Muscle of leg (tissue), 16 donors: ENCODE results near the gene RTL3. TPM values are rescaled to one million over a fixed set of nuclear protein-coding genes. Genes with fewer than 3 reads are reported as not detected.

Experiments
- DNase-seq: peaks from one replicate; pipeline ENCODE4 v3.0.0; 2013
- H3K27ac ChIP-seq: one replicate; pipeline ENCODE4 v1.5.1; 2013; ENCODE audit warnings: mild to moderate bottlenecking, low read length, control low read depth
- H3K27me3 ChIP-seq: one replicate; pipeline ENCODE4 v1.6.1; 2013; ENCODE audit warnings: low read length; ENCODE audit not compliant: control insufficient read depth, insufficient read depth
- H3K36me3 ChIP-seq: one replicate; pipeline ENCODE4 v1.6.1; 2013; ENCODE audit warnings: low read length; ENCODE audit not compliant: control insufficient read depth, insufficient read depth
- H3K4me1 ChIP-seq: one replicate; pipeline ENCODE4 v1.6.1; 2013; ENCODE audit warnings: low read length; ENCODE audit not compliant: control insufficient read depth, insufficient read depth
- H3K4me3 ChIP-seq: one replicate; pipeline ENCODE4 v1.5.1; 2013; ENCODE audit warnings: low read length, control low read depth
- H3K9me3 ChIP-seq: replicated peaks from 2 replicates; pipeline ENCODE4 v1.6.1; 2013; ENCODE audit warnings: low read depth, low read length; ENCODE audit not compliant: control insufficient read depth
- WGBS: methylation state at CpG from one replicate; pipeline ENCODE4 v1.1.5; 2013; ENCODE audit warnings: missing lambda C conversion rate; ENCODE audit not compliant: insufficient coverage; 5-methylcytosine and 5-hydroxymethylcytosine counted together
- long read RNA-seq, 11 donors: transcript quantifications; one replicate each; lab custom pipeline, GENCODE V29; 2026
- polyA plus RNA-seq, 8 donors: library from polyadenylated mRNA; unstranded; fragments of 120-200 nt; gene quantifications; one replicate each; pipeline versions ENCODE4 v1.2.1 to v1.2.3, GENCODE V29; 2013; ENCODE audit warnings: inconsistent platforms in 1 of 8, low replicate concordance in 1 of 8; ENCODE audit not compliant: insufficient read length in 8 of 8, insufficient read depth in 1 of 8
- total RNA-seq: library from RNA; stranded (reverse); fragments of 120-200 nt; gene quantifications from one replicate; pipeline ENCODE4 v1.2.4, GENCODE V29; 2013

Gene RTL3, protein sequence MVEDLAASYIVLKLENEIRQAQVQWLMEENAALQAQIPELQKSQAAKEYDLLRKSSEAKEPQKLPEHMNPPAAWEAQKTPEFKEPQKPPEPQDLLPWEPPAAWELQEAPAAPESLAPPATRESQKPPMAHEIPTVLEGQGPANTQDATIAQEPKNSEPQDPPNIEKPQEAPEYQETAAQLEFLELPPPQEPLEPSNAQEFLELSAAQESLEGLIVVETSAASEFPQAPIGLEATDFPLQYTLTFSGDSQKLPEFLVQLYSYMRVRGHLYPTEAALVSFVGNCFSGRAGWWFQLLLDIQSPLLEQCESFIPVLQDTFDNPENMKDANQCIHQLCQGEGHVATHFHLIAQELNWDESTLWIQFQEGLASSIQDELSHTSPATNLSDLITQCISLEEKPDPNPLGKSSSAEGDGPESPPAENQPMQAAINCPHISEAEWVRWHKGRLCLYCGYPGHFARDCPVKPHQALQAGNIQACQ
- total RNA-seq (1.3 TPM), polyA plus RNA-seq (1 to 10 TPM in 5 of 8 donors, under 1 TPM in 3; 0.57 to 2.2 (median 1.2) TPM)
- long read RNA-seq, donor 1, result 0 reads
- long read RNA-seq, donor 2, result 0 reads
- long read RNA-seq, donor 3, result 0 reads
- long read RNA-seq, donor 4, result 0 reads
- long read RNA-seq, donor 5, partial matches to known transcripts, result 0 of 2 reads
- long read RNA-seq, donor 5, other reads (novel, unspliced or antisense), result 0 of 2 reads
- long read RNA-seq, donor 6, partial matches to known transcripts, result 6 of 24 reads
- long read RNA-seq, donor 6, other reads (novel, unspliced or antisense), result 18 of 24 reads
- long read RNA-seq, donor 7, result 0 reads
- long read RNA-seq, donor 8, result 0 reads
- long read RNA-seq, donor 9, partial matches to known transcripts, result 0 of 1 reads
- long read RNA-seq, donor 9, other reads (novel, unspliced or antisense), result 0 of 1 reads
- long read RNA-seq, donor 10, partial matches to known transcripts, result 0 of 1 reads
- long read RNA-seq, donor 10, other reads (novel, unspliced or antisense), result 0 of 1 reads
- long read RNA-seq, donor 11, result 0 reads

DNA sequence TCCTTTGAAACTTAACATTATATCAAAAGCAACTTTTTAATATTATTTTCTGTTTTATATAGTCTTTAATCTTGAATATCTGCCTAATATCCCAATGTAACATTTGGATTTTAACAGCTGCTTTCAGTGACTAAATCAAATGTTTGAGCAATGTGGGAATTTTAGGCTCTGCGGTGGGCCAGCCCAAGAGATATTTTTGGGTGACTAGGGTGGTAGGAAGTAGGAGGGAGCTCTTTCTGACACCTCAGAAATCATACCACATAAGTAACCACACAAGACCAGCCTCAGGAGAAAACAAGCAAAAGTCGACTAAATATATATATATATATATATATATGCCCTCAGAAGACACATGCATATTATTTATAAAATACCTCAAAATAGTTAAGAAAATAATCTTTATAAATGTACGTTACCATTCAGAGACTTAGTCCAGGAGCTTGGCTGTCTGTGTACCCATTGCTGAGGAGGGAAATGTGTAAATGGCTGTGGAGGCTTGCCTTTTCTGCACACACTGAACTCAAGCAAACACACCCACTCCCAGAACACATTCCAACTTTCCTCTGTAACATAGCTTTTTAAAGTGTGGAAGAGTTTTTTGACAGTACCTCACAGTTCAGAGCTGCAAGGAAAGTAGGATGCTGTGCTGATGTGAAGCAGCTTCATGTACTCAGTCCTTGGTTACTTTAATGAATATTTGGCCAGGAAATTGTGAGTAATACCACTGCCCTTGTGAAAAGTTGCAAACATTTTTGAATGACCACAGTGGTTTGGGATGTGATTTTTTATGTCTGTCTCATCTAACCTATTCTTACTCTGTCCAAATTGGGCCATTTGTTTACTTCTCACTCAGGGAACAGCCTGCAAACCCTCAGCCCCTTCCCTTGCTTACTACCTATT lies at the start of gene RTL3:
RTL3 (minus strand) TSS at position 484 of the 900 bp plus-strand sequence. CDS start 908 bp downstream, outside the sequence.
- Histone ChIP-seq H3K4me1 (peaks cover 5% of the 10 kb centered on the region), H3K36me3 (no peaks in the 10 kb centered on the region), H3K9me3 (no peaks in the 10 kb centered on the region), H3K27me3 (peaks cover 8% of the 10 kb centered on the region), H3K27ac (peak within 1 kb of the TSS; percentile 47), H3K4me3 (no peak within 1 kb of the TSS)
- WGBS, result no CpG with 5 or more reads among the region's 3 CpGs
- peak; percentile 84 for DNase-seq

DNA sequence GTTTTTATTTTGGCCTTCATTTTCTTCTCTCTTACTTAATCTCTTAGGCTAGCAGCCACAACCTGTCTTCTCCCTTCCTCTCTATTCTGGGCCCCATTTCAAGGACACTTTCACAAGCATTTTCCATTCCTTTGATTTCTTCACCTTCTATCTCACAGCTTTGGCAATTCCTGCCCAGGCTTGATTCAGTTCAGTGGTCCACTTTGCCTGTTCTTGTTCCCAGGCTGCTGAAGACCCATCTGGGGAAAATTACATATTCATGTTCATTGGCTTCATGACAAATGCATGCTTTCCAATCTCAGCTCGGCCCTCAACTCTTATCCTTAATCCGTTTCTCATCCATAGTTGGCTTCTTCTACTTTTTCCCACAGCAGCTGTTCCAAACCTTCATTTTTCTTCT lies 49.7 kb upstream of the RTL3 start:
- peak; percentile 95 for DNase-seq
- H3K27ac ChIP-seq, result peak overlapping the region; percentile 86
- H3K4me3 ChIP-seq, result no peak overlapping the region
- H3K4me1 ChIP-seq, result peaks cover 2% of the 10 kb centered on the region
- 10% methylated on average over 2 of the region's 2 CpGs for WGBS
- H3K36me3 ChIP-seq, result no peaks in the 10 kb centered on the region
- no peaks in the 10 kb centered on the region for H3K27me3 ChIP-seq
- no peaks in the 10 kb centered on the region for H3K9me3 ChIP-seq

DNA sequence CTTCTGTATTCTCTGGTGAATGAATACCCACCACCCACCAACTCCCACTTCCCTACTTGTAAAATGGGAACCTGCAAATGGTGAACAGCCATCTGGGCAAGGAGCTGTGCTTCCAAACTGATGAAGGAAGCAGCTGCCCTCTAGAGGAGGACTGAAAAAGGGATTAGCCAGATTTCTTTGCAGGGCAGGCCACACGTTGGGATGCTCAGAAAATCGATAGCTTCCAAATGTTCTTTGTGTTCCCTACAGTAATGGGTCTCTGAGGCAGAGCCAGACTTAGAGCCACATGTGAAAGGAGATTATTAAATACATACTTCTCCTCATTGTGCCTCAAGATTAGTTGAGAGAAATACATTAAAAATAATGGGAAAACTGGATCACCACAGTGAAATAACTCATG lies 49.1 kb upstream of the RTL3 start:
- peak overlapping the region; percentile 86 for H3K27ac ChIP-seq
- DNase-seq, result peak; percentile 90
- no peaks in the 10 kb centered on the region for H3K27me3 ChIP-seq
- H3K4me1 ChIP-seq, result peaks cover 2% of the 10 kb centered on the region
- H3K36me3 ChIP-seq, result no peaks in the 10 kb centered on the region
- H3K9me3 ChIP-seq, result no peaks in the 10 kb centered on the region
- H3K4me3 ChIP-seq, result no peak overlapping the region
- no CpG with 5 or more reads among the region's 2 CpGs for WGBS

DNA sequence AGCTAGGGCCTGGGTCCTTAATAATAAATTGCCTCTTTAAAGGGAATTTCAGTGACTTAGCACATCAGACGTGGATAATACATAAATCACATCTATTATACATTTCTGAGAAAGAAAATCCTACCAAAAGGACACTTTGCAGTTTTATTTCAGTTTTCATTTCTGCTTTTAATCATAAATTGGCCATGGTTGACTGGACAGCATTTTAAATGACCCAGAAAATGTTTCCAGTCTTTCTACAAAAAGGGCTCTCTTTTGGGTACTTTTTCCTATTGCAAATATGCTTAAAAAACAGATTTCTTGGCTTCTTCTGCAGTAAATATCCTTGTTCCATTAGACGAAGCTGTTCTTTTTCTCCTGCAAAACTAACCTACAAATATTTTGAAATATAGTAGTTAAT lies 46.9 kb upstream of the RTL3 start:
- Histone ChIP-seq H3K4me1 (no peaks in the 10 kb centered on the region), H3K27ac (peak overlapping the region; percentile 56), H3K4me3 (no peak overlapping the region), H3K36me3 (no peaks in the 10 kb centered on the region), H3K9me3 (no peaks in the 10 kb centered on the region), H3K27me3 (no peaks in the 10 kb centered on the region)
- peak; percentile 82 for DNase-seq
- no CpG with 5 or more reads among the region's 2 CpGs for WGBS

DNA sequence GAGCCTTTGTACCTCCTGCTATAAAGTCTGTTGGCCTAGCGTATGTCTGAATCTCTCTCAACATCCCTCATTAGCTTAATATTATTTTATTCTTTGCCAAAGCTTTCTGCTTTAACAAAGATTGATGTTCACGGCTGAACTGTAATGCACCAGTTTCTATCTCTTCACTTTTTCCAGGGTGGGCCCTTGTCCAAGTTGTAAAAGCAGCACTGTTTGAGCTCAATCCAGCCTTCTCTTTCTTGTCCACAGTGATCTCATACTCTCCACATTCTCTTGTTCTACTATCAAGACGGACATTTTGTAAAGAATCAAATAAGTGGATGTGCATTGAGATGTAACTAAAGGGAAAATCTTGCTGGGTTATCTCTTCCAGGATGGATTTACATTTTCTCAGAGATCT lies 34.4 kb upstream of the RTL3 start:
- peak; percentile 92 for DNase-seq
- no peaks in the 10 kb centered on the region for H3K27me3 ChIP-seq
- H3K27ac ChIP-seq, result peak overlapping the region; percentile 67
- H3K4me3 ChIP-seq, result no peak overlapping the region
- H3K4me1 ChIP-seq, result no peaks in the 10 kb centered on the region
- WGBS, result 39% methylated on average over 2 of the region's 3 CpGs
- peaks cover 2% of the 10 kb centered on the region for H3K9me3 ChIP-seq
- no peaks in the 10 kb centered on the region for H3K36me3 ChIP-seq

DNA sequence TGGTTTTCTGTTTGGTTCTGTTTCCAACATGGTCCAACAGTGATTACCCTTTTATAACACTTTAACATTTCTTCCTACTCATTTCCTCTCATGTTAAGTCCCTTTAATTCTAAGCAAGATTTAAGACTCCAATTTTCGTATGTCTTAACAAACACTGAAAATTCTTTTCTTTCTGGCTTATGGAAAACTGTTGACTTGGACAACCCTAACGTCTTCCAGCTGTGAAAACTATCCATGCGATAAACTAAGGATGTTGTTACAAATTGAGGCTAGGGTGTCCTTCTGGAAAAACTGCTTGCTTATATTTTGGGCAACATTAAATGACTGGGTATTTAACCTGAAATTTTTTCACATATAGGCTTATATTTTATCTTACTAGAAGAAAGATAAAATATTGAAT lies 33.9 kb upstream of the RTL3 start:
- Histone ChIP-seq H3K9me3 (peaks cover 2% of the 10 kb centered on the region), H3K4me1 (no peaks in the 10 kb centered on the region), H3K4me3 (no peak overlapping the region), H3K27me3 (no peaks in the 10 kb centered on the region), H3K36me3 (no peaks in the 10 kb centered on the region), H3K27ac (peak overlapping the region; percentile 51)
- DNase-seq, result peak; percentile 88
- WGBS, result no CpG with 5 or more reads among the region's 3 CpGs

DNA sequence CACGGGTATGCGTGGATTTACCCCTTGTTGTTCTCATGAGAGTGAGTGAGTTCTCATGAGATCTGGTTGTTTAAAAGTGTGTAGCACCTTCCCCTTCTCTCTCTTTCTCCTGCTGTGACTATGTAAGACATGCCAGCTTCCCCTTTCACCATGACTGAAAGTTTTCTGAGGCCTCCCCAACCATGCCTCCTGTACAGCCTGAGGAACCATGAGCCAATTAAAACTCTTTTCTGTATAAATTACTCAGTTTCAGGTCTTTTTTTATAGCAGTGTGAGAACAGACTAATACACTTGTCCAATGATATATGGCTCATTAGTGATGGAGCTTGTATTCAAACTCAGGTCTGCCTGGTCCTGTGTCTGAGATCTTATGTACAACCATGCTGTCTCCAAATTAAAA lies 28.5 kb upstream of the RTL3 start:
- no peaks in the 10 kb centered on the region for H3K4me1 ChIP-seq
- peaks cover 4% of the 10 kb centered on the region for H3K9me3 ChIP-seq
- no peak overlapping the region for H3K27ac ChIP-seq
- no CpG with 5 or more reads among the region's 2 CpGs for WGBS
- no peak overlapping the region for H3K4me3 ChIP-seq
- H3K36me3 ChIP-seq, result no peaks in the 10 kb centered on the region
- no peaks in the 10 kb centered on the region for H3K27me3 ChIP-seq
- no peak for DNase-seq

DNA sequence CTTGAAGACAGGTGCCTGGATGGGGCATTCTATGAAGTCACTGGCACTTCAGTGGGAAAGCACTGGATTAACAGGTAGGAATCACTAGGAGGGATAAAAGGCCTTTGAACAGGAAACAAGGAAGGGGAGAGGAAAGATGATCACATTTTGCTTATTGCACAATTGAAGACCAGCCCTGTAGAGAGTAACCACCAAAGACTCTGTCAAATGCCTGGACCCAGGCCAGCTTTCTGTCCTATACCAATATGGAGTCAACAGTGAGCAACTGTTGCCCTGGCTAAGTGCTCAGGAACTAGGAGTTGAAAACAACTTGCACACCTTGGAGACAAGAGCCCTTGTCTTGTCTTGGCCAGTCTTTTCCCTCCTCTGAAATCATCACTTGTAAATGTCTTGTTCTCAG lies 14.1 kb upstream of the RTL3 start:
- H3K9me3 ChIP-seq, result no peaks in the 10 kb centered on the region
- no peak overlapping the region for H3K4me3 ChIP-seq
- H3K4me1 ChIP-seq, result peaks cover 2% of the 10 kb centered on the region
- DNase-seq, result no peak
- H3K27ac ChIP-seq, result no peak overlapping the region
- H3K27me3 ChIP-seq, result no peaks in the 10 kb centered on the region
- H3K36me3 ChIP-seq, result no peaks in the 10 kb centered on the region

DNA sequence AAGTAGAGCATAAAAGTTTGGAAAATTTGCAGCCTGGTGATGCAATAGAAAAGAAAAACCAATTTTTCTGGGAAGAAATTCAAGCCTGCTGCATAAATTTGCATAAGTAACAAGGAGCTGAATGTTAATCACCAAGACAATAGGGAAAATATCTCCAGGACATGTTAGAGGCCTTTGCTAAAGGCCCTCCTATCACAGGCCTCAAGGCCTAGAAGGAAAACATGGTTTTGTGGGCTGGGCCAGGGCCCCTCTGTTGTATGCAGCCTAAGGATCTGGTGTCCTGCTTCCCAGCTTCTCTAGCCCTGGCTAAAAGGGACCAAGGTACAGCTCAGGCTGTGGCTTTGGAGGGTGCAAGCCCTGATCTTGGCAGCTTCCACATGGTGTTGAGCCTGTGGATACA lies 6.2 kb upstream of the RTL3 start:
- Histone ChIP-seq H3K27me3 (peaks cover 2% of the 10 kb centered on the region), H3K4me1 (peaks cover 4% of the 10 kb centered on the region), H3K36me3 (no peaks in the 10 kb centered on the region)

More for the DNA sequence above, 6.2 kb upstream of the RTL3 start:
- DNase-seq, result no peak
- Histone ChIP-seq H3K27ac (no peak overlapping the region), H3K9me3 (no peaks in the 10 kb centered on the region), H3K4me3 (no peak overlapping the region)
